GM12878 (cell line): ENCODE measurements around the gene PPIL3. TPM values are rescaled to one million over a fixed set of nuclear protein-coding genes. Genes with fewer than 3 reads are reported as not detected.

ENCODE experiments used
- CHD1 ChIP-seq: IDR thresholded peaks from 2 replicates; pipeline ENCODE4 v1.6.1; 2012; ENCODE audit warnings: low read depth, low read length, improper control_type of control experiment
- RBBP5 ChIP-seq: fragments of 200-600 bp; sonication (generic); conservative IDR thresholded peaks from 2 replicates; pipeline ENCODE4 v1.6.1; 2016
- ZBTB40 ChIP-seq: fragments of 450-650 bp; IDR thresholded peaks from 2 replicates; pipeline ENCODE4 v1.6.1; 2016; ENCODE audit warnings: mild to moderate bottlenecking, moderate library complexity, borderline replicate concordance
- ZNF687 ChIP-seq: fragments of 450-650 bp; IDR thresholded peaks from 2 replicates; pipeline ENCODE4 v1.6.1; 2017; ENCODE audit warnings: mild to moderate bottlenecking, moderate library complexity
- polyA plus RNA-seq, 11 experiments: library from polyadenylated mRNA; depleted of rRNA in 4 of 11; unstranded in 6 of 11; stranded (reverse) in 5 of 11; fragments of >200 nt; fragmentation: Nextera tagmentation in 4 of 11; fragmentation: Illumina TruSeq in 1 of 11; extraction: Ambion mirVana in 4 of 11; extraction: Trizol in 1 of 11; gene quantifications; 1 replicate in 1 of 11; 2 replicates in 10 of 11; pipeline versions ENCODE4 v1.2.1 to v1.2.3, GENCODE V29; 2011 to 2016; ENCODE audit warnings: inconsistent platforms in 2 of 11, missing spikeins in 2 of 11, low read depth in 1 of 11
- total RNA-seq, 4 experiments: library from RNA; depleted of rRNA in 3 of 4; stranded (reverse); fragments of >200 nt in 3 of 4; fragmentation: Illumina TruSeq in 1 of 4; extraction: Trizol in 1 of 4; gene quantifications; 2 replicates each; pipeline versions ENCODE4 v1.2.1 to v1.2.3, GENCODE V29; 2013 to 2021

The PPIL3 gene
- total and polyA plus RNA-seq, 10 of the 15 experiments (the other 5 are each of a cell fraction or from before 2014, with no cell fraction given) = 33.8 to 176 (median 59.1) TPM

GRCh38 chr2:200899482-200899881 lies 10.6 kb upstream of the PPIL3 start (continued):
- TF ChIP-seq ZBTB40 = no peak
- TF ChIP-seq ZNF687 = no peak
- no peak for TF ChIP-seq CHD1
- TF ChIP-seq RBBP5 = no peak
